Neural progenitor cell (in vitro differentiated cells): Measurements from ENCODE around the gene C6orf89. TPM values are rescaled to one million over a fixed set of nuclear protein-coding genes. Genes with fewer than 3 reads are reported as not detected.

Source experiments
- DNase-seq: peaks from one replicate; pipeline ENCODE4 v3.0.0-alpha.2; 2016; ENCODE audit warnings: low spot score
- H2AFZ ChIP-seq: fragments of 200-600 bp; sonication (generic); replicated peaks from 2 replicates; pipeline ENCODE4 v1.6.1; 2016; ENCODE audit warnings: antibody characterized with exemption
- H3F3A ChIP-seq: fragments of 200-600 bp; sonication (generic); 2 replicates; pipeline ENCODE4 v1.6.1; 2016; ENCODE audit warnings: antibody characterized with exemption, low read depth
- H3K27ac ChIP-seq: fragments of 200-600 bp; sonication (generic); 2 replicates; pipeline ENCODE4 v1.5.1; 2016; ENCODE audit warnings: mild to moderate bottlenecking
- H3K27me3 ChIP-seq: fragments of 200-600 bp; sonication (generic); 2 replicates; pipeline ENCODE4 v1.6.1; 2016; ENCODE audit warnings: mild to moderate bottlenecking, moderate library complexity
- H3K36me3 ChIP-seq: fragments of 200-600 bp; sonication (generic); 2 replicates; pipeline ENCODE4 v1.5.1; 2016
- H3K4me1 ChIP-seq: fragments of 200-600 bp; sonication (generic); 2 replicates; pipeline ENCODE4 v1.6.1; 2016; ENCODE audit warnings: mixed run types
- H3K4me2 ChIP-seq: fragments of 200-600 bp; sonication (generic); 2 replicates; pipeline ENCODE4 v1.6.1; 2016
- H3K4me3 ChIP-seq: fragments of 200-600 bp; sonication (generic); 2 replicates; pipeline ENCODE4 v1.5.1; 2016
- H3K79me2 ChIP-seq: fragments of 200-600 bp; sonication (generic); 2 replicates; pipeline ENCODE4 v1.6.1; 2016; ENCODE audit warnings: low read depth
- H3K9ac ChIP-seq: fragments of 200-600 bp; sonication (generic); 2 replicates; pipeline ENCODE4 v1.6.1; 2016
- H3K9me3 ChIP-seq: fragments of 200-600 bp; sonication (generic); 2 replicates; pipeline ENCODE4 v1.5.1; 2016; ENCODE audit warnings: low read depth
- H4K20me1 ChIP-seq: fragments of 200-600 bp; sonication (generic); 2 replicates; pipeline ENCODE4 v1.6.1; 2016; ENCODE audit warnings: low read depth
- H3K27ac Mint-ChIP-seq: 3 replicates; pipeline ENCODE4 v1.8.0; 2021; ENCODE audit warnings: mixed read lengths
- H3K27me3 Mint-ChIP-seq: 2 replicates; pipeline ENCODE4 v1.8.0; 2022; ENCODE audit warnings: low read depth, mild to moderate bottlenecking, inconsistent platforms, moderate library complexity, mixed read lengths; ENCODE audit not compliant: insufficient read depth
- H3K36me3 Mint-ChIP-seq: 3 replicates; pipeline ENCODE4 v1.8.0; 2021; ENCODE audit warnings: mixed read lengths
- H3K4me1 Mint-ChIP-seq: 3 replicates; pipeline ENCODE4 v1.8.0; 2021; ENCODE audit warnings: mixed read lengths
- H3K4me3 Mint-ChIP-seq: 3 replicates; pipeline ENCODE4 v1.8.0; 2021; ENCODE audit warnings: mild to moderate bottlenecking, moderate library complexity, mixed read lengths
- H3K9me3 Mint-ChIP-seq: 3 replicates; pipeline ENCODE4 v1.8.0; 2020; ENCODE audit warnings: mixed read lengths
- EZH2 ChIP-seq: fragments of 200-600 bp; sonication (generic); IDR thresholded peaks from 2 replicates; pipeline ENCODE4 v1.6.1; 2017; ENCODE audit warnings: antibody characterized with exemption, mild to moderate bottlenecking, moderate library complexity
- EZH2phosphoT487 ChIP-seq: fragments of 200-600 bp; sonication (generic); IDR thresholded peaks from 2 replicates; pipeline ENCODE4 v1.6.1; 2017; ENCODE audit warnings: antibody characterized with exemption
- total RNA-seq: library from RNA; depleted of rRNA; stranded (reverse); fragments of >200 nt; gene quantifications from 2 replicates; pipeline ENCODE4 v1.2.3, GENCODE V29; 2015; ENCODE audit warnings: low replicate concordance
- TF ChIP-seq, protein P1 (sequence below): fragments of 200-600 bp; sonication (generic); IDR thresholded peaks from 2 replicates; pipeline ENCODE4 v1.5.1; 2017; ENCODE audit warnings: antibody characterized with exemption, mild to moderate bottlenecking

Gene C6orf89
- total RNA-seq, 1 donor from 2014 or later, result 21.2 TPM

DNA sequence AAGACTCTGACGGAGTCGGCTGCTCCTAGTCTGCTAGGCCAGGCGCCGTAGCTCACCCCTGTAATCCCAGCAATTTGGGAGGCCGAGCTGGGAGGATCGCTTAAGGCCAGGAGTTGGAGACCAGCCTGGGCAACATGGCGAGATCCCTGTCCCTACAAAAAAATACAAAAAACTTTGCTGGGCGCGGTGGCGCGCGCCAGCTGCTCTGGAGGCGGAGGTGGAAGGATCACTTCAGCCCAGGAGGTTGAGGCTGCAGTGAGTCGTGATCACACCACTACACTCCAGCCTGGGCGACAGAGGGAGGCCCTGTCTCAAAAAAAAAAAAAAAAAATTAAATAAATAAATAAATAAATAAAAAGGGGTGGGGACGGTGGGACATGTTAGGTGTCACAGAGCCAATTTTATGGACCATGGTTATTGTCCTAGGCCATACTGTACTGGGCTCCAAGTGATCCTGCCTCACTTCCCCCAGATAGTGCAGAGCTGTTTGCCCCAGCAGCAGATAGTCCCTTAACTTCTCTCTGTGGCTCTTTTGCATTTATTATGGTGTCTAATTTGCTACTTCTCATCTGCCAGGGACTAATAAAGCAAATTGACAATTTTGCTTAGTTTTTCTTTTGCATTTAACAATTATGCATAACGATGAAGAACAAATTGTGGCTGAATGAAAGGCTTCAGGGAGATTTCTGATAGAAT, 74.0 kb downstream of the C6orf89 start:
- TF ChIP-seq, protein P1, sequence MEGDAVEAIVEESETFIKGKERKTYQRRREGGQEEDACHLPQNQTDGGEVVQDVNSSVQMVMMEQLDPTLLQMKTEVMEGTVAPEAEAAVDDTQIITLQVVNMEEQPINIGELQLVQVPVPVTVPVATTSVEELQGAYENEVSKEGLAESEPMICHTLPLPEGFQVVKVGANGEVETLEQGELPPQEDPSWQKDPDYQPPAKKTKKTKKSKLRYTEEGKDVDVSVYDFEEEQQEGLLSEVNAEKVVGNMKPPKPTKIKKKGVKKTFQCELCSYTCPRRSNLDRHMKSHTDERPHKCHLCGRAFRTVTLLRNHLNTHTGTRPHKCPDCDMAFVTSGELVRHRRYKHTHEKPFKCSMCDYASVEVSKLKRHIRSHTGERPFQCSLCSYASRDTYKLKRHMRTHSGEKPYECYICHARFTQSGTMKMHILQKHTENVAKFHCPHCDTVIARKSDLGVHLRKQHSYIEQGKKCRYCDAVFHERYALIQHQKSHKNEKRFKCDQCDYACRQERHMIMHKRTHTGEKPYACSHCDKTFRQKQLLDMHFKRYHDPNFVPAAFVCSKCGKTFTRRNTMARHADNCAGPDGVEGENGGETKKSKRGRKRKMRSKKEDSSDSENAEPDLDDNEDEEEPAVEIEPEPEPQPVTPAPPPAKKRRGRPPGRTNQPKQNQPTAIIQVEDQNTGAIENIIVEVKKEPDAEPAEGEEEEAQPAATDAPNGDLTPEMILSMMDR, result no peak
- no peak for TF ChIP-seq EZH2phosphoT487
- no peak for TF ChIP-seq EZH2

DNA sequence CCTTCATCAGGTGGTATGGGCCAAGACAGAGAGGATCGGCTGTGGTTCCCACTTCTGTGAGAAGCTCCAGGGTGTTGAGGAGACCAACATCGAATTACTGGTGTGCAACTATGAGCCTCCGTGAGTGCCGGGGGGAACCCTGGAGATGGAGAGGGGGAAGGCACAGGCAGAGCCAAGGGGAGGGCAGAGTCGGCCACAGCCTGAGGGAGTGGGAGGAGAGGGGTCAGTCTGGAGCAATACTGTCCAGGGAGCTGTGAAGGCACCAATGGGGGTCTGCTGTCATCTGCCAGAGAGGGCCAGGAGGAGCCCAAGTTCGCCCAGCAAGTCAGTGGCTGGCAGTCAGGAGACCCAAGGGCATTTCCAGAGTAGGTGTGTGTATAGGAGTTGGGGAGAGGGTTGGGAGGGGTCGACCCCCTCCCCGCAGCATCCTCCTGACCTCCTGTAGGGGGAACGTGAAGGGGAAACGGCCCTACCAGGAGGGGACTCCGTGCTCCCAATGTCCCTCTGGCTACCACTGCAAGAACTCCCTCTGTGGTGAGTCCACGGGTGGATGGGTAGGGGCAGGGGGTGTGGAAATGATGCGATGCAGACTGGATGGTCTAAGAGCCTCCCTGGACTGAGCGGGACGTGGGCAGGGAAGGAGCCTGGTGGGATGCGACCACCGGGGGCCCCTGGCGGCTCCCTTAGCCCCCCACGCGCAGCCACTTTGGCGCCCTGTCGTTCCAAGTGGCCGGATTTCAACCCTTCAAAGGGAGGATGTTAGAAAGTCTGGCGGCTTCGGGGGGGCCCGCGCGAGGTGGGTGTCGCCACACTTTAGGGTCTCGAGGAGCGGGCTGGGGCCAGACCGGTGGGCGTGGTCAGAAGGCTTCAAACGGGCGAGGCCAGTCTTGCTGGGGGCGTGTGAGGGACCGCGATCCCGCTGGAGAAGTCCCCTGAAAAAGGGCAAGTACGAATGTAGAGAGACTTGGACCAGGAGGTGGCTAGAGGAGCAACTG, 76.0 kb downstream of the C6orf89 start:
- TF ChIP-seq EZH2phosphoT487 (no peak), EZH2 (no peak)
- TF ChIP-seq, protein P1, result no peak
- H3K27ac Mint-ChIP-seq, result no peak overlapping the region

More for the DNA sequence above, 74.0 kb downstream of the C6orf89 start:
- no peaks in the 10 kb centered on the region for H3K9me3 Mint-ChIP-seq
- no peaks in the 10 kb centered on the region for H3K36me3 ChIP-seq
- H3K27me3 Mint-ChIP-seq, result peaks cover 6% of the 10 kb centered on the region
- no peak overlapping the region for H3K27ac ChIP-seq
- DNase-seq, result no peak
- no peak overlapping the region for H3K27ac Mint-ChIP-seq
- H3K4me2 ChIP-seq, result no peak overlapping the region
- peaks cover 4% of the 10 kb centered on the region for H3K4me1 ChIP-seq
- no peak overlapping the region for H3K9ac ChIP-seq
- no peak overlapping the region for H3K4me3 Mint-ChIP-seq
- H3F3A ChIP-seq, result peaks cover 8% of the 10 kb centered on the region
- H3K36me3 Mint-ChIP-seq, result no peaks in the 10 kb centered on the region
- no peaks in the 10 kb centered on the region for H3K79me2 ChIP-seq
- H3K4me1 Mint-ChIP-seq, result peaks cover 19% of the 10 kb centered on the region
- no peaks in the 10 kb centered on the region for H3K9me3 ChIP-seq
- no peak overlapping the region for H2AFZ ChIP-seq
- H3K27me3 ChIP-seq, result no peaks in the 10 kb centered on the region
- no peaks in the 10 kb centered on the region for H4K20me1 ChIP-seq
- no peak overlapping the region for H3K4me3 ChIP-seq

DNA sequence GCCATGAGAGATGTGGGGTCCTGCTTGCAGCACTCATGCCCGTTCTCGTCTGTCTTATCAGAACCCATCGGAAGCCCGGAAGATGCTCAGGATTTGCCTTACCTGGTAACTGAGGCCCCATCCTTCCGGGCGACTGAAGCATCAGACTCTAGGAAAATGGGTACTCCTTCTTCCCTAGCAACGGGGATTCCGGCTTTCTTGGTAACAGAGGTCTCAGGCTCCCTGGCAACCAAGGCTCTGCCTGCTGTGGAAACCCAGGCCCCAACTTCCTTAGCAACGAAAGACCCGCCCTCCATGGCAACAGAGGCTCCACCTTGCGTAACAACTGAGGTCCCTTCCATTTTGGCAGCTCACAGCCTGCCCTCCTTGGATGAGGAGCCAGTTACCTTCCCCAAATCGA, 77.1 kb downstream of the C6orf89 start:
- Mint-ChIP-seq H3K36me3 (peaks cover 2% of the 10 kb centered on the region), H3K4me1 (peaks cover 19% of the 10 kb centered on the region), H3K9me3 (no peaks in the 10 kb centered on the region), H3K4me3 (peak overlapping the region; percentile 44), H3K27ac (peak overlapping the region; percentile 74), H3K27me3 (peaks cover 6% of the 10 kb centered on the region)
- Histone ChIP-seq H3F3A (peaks cover 14% of the 10 kb centered on the region), H4K20me1 (no peaks in the 10 kb centered on the region), H3K4me2 (peak overlapping the region; percentile 43), H3K9ac (no peak overlapping the region), H3K9me3 (no peaks in the 10 kb centered on the region), H3K27me3 (no peaks in the 10 kb centered on the region), H2AFZ (peak overlapping the region; percentile 84), H3K79me2 (no peaks in the 10 kb centered on the region), H3K36me3 (no peaks in the 10 kb centered on the region), H3K27ac (no peak overlapping the region), H3K4me1 (peaks cover 4% of the 10 kb centered on the region), H3K4me3 (no peak overlapping the region)
- peak; percentile 89 for DNase-seq
- TF ChIP-seq EZH2phosphoT487 (no peak), EZH2 (no peak)
- TF ChIP-seq, protein P1, result no peak

More for the DNA sequence above, 76.0 kb downstream of the C6orf89 start:
- Mint-ChIP-seq H3K4me3 (no peak overlapping the region), H3K9me3 (no peaks in the 10 kb centered on the region), H3K36me3 (peaks cover 2% of the 10 kb centered on the region), H3K27me3 (peaks cover 6% of the 10 kb centered on the region), H3K4me1 (peaks cover 19% of the 10 kb centered on the region)
- Histone ChIP-seq H3K79me2 (no peaks in the 10 kb centered on the region), H3K4me1 (peaks cover 4% of the 10 kb centered on the region), H2AFZ (no peak overlapping the region), H3K36me3 (no peaks in the 10 kb centered on the region), H3K27ac (no peak overlapping the region), H4K20me1 (no peaks in the 10 kb centered on the region), H3F3A (peaks cover 11% of the 10 kb centered on the region), H3K9me3 (no peaks in the 10 kb centered on the region), H3K4me3 (no peak overlapping the region), H3K9ac (no peak overlapping the region), H3K27me3 (no peaks in the 10 kb centered on the region), H3K4me2 (no peak overlapping the region)
- DNase-seq, result no peak
